Measurements from ENCODE around the gene XPO5.

DNA sequence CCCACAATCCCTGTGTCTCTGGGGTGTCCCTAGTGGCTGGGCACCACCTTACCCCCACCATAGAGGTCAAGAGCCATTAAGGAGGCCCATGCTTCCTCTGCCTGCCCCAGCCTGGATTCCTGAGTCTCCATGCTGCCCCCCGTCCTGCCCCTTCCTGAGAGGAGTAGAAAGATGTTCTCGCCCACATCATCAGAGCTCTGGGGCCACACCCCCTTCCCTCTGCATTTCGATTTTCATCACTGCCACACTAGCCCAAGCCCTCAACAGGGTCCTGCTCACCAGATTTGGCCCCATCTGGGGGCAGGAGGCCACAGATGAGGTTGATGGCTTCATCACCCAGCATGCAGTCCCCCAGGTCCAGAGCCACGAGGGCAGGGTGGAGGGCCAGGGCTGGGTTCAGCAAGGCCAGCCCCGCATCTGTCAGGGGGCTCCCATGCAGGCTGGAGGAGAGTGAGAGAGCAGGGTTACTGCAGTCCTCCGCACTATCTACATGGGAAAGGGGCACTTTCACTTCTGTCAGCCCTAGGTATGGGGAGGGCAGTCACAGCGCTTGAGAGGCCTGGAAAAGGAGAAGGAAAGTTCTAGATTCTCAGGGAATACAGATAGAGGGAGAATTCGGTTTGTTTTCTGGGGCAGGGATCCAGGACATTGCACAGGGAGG, 67.2 kb downstream of the XPO5 start:
- TF ChIP-seq, protein P1, sequence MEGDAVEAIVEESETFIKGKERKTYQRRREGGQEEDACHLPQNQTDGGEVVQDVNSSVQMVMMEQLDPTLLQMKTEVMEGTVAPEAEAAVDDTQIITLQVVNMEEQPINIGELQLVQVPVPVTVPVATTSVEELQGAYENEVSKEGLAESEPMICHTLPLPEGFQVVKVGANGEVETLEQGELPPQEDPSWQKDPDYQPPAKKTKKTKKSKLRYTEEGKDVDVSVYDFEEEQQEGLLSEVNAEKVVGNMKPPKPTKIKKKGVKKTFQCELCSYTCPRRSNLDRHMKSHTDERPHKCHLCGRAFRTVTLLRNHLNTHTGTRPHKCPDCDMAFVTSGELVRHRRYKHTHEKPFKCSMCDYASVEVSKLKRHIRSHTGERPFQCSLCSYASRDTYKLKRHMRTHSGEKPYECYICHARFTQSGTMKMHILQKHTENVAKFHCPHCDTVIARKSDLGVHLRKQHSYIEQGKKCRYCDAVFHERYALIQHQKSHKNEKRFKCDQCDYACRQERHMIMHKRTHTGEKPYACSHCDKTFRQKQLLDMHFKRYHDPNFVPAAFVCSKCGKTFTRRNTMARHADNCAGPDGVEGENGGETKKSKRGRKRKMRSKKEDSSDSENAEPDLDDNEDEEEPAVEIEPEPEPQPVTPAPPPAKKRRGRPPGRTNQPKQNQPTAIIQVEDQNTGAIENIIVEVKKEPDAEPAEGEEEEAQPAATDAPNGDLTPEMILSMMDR (IDR thresholded peaks at IDR 0.05; ENCODE audit: borderline replicate concordance, extremely low read depth, low read length, poor library complexity, severe bottlenecking): no peak
- TF ChIP-seq EZH2 (IDR thresholded peaks at IDR 0.05; ENCODE audit: borderline replicate concordance, low read depth, low read length, severe bottlenecking): no peak
